NCI-H1930 (cell line): ENCODE results near the gene HPD.
"Not testable (repeated sequence)": the region's sequence is repeated elsewhere in the genome, so short reads cannot be mapped to it uniquely, and the experiment has no call there.

Experiments
- DNase-seq, 2 experiments: peaks; one replicate each; lab custom pipeline; 2025; lab: John Stamatoyannopoulos, UW

HPD gene

DNA sequence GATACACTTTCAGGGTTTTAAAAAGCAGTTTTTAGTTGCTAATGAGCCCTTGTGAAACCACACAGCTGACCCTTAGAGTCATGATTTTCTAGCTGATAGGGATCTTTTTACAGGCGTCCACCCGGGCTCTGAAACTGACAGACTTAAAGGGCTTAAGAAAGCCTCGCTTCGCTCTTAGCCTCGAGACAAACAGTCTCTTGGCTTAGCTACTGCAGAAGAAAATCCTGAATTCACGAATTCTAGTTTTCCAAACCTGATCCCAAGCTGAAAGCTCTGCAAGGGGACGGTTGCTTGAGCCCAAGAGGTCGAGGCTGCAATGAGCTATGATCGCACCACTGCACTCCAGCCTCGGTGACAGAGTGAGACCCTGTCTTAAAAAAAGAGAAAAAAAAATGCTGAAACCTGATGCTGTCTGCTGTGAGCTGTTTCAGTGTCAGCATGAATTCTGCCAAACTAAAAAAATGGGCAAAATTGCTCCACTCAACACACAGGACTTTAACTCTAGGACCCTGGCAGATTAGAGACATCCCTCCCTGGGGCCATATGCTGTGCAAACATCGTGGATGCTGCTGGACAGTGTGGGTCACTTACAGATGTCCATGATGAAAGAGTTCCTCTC, 3.1 kb upstream of the HPD start:
- DNase-seq, result no peak

- not testable (repeated sequence) for DNase-seq
These were observed 2.0 kb upstream of the HPD start for GRCh38 chr12:121860699-121861098.

GRCh38 chr12:121860257-121860656, 1.6 kb upstream of the HPD start:
- no peak for DNase-seq

GRCh38 chr12:121858318-121858661, 369 bp downstream of the HPD start:
- DNase-seq, result no peak

- no peak for DNase-seq
These were observed 1.1 kb downstream of the HPD start for GRCh38 chr12:121857322-121858246.

DNA sequence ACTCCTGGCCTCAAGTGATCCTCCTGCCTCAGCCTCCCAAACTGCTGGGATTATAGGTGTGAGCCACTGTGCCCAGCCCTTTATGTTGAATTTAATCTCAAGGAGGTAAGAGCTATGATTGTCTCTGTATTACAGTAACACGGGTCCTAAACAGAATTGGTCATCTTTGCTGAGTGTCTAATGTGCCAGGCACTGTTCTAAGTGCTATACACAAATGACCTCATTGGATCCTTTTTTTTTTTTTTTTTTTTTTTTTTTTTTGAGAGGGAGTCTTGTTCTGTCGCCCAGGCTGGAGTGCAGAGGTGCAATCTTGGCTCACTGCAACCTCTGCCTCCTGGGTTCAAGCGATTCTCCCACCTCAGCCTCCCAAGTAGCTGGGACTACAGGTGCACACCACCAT, 6.3 kb downstream of the HPD start:
- DNase-seq, result not testable (repeated sequence)

GRCh38 chr12:121849665-121850064, 9.0 kb downstream of the HPD start:
- no peak for DNase-seq

GRCh38 chr12:121849211-121849610, 9.4 kb downstream of the HPD start:
- DNase-seq, result no peak

DNA sequence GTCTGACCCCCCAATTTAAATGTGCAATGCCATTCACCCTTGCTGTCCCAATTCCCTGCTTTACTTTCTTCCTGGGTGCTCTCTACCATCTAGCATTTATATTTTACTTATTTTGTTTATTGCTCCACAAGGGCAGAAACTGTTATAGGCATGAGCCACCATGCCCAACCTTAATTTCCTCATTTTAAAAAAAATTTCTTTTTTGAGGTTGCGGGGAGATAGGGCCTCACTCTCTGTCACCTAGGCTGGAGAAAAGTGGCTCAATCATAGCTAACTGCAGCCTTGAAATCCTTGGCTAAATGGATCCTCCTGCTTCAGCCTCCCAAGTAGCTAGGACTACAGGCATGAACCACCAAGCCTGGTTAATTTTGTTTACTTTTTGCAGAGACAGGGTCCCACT, 13.0 kb downstream of the HPD start:
- DNase-seq, result no peak

- DNase-seq, result no peak
These were observed 15.2 kb downstream of the HPD start for GRCh38 chr12:121843236-121843982.

DNA sequence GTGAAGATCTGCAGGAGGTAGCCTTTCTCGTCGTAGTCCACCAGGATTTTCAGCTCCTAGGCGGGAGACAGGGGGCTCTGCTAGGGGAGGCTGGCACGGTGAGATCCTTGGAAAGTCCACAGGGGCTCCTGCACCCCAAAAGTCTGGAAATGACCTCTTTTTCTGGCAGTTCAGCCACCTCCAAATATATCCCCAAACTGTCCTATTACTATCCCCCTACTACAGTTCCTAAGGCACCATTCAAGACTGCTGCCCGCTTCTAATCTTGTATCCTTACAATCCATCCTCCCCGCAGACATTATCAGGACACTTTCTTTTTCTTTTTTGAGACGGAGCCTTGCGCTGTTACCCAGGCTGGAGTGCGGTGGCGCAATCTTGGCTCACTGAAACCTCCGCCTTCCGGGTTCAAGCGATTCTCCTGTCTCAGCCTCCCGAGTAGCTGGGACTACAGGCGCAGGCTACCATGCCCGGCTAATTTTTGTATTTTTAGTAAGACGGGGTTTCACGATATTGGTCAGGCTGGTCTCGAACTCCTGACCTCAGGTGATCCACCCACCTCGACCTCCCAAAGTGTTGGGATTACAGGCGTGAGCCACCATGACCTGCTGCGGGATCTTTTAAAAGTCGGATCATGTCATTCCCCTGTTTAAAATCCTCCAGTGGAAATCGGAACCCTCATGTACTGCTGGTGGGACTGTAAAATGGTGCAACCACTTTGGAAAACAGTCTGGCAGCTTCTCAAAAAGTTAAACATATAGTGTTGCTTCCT, 18.5 kb downstream of the HPD start:
- no peak for DNase-seq

- peak; percentile 96 to 97 for DNase-seq
These were observed 19.3 kb downstream of the HPD start for GRCh38 chr12:121839106-121839992.

- no peak for DNase-seq
These were observed 20.5 kb downstream of the HPD start for GRCh38 chr12:121838126-121838525.

DNA sequence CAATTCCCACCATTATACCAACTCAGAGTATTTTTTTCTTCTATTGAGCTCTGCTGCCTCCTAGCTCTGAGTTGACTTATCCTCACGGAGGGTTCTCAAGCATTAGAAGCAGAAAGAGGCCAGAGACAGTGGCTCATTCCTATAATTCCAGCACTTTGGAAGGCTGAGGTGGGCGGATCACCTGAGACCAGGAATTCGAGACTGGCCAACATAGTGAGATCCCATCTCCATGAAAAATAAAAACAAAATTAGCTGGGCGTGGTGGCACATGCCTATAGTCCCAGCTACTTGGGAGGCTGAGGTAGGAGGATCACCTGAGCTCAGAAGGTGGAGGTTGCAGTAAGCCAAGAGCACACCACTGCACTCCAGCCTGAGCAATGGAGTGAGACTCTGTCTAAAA, 21.0 kb downstream of the HPD start:
- no peak for DNase-seq

- DNase-seq, result no peak
These were observed 27.0 kb downstream of the HPD start for GRCh38 chr12:121831571-121832245.

DNA sequence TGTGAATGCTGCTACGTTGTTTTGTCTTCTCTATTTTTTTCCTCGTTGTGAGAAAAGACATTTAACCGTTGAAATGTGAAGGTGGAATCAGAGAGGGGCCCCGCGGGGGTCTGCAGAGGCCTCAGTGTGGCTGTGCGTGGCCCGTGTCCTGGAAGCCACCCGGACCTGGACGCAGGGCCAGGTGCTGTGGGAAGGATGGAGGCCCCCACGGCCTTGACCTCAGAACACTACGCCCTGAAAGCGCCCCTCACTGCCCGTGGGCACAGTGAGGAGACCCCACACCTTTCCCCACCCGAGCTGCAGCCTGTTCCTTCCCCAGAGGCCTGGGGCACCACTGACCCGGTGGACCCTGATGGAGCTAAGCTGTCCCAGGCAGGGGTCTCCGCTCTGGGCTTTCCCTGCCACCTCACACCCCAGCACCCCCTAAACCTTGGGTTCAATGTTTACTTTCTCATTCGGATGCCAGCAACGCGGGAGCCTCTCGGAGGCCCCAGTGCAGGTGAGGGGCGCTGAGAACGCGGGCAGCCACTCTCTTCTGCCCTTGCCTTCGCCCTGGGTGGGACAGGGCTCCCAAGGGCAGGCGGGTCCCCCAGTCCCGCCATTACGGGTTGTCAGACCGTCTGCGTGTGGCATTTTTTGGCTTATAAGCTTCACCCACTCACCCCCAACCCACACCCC, 27.9 kb downstream of the HPD start:
- no peak for DNase-seq

GRCh38 chr12:121830134-121830533, 28.5 kb downstream of the HPD start:
- DNase-seq, result no peak

DNA sequence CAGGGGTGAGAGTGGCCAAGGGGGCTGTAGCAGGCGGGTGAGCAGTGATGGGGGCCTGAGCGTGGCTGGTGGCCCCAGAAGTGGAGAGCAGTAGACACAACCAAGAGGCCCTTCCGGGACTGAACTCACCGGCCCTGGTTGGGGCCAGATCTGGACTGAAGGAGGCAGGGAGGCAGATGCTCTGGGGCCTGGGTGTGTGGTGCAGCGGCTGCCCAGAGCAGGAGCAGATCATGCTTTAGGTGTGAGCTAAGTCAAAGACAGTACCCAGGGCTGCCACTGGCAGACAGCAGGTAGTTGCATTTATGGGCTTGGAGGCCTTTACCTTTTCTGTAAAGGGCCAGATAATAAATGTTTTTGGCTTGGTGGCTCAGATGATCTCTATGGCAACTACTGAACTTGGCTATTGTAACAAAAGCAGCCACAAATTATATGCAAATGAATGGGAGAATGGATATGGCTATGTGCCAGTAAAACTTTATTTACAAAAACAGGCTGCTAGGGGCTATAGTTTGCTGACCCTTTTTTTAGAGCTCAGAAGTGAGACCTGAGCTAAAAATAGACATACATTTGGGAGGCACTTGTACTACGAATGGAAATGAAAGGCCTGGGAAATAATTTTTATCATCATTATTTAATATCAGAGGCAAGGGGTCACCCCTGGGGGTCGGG, 29.3 kb downstream of the HPD start:
- DNase-seq, result no peak

- DNase-seq, result no peak
These were observed 29.8 kb downstream of the HPD start for GRCh38 chr12:121828826-121829225.
